BLaER1 (cell line): ENCODE measurements around the gene ARHGAP5.

Source experiments
- H3K27ac ChIP-seq: shearing (Covaris generic); formaldehyde crosslinking; 2 replicates; pipeline ENCODE4 v1.8.1; 2022
- H3K27me3 ChIP-seq: shearing (Covaris generic); formaldehyde crosslinking; 2 replicates; pipeline ENCODE4 v1.8.1; 2022
- H3K36me3 ChIP-seq: shearing (Covaris generic); formaldehyde crosslinking; 2 replicates; pipeline ENCODE4 v1.8.1; 2022
- H3K4me1 ChIP-seq: shearing (Covaris generic); formaldehyde crosslinking; 2 replicates; pipeline ENCODE4 v1.8.1; 2022
- H3K4me2 ChIP-seq: shearing (Covaris generic); formaldehyde crosslinking; 2 replicates; pipeline ENCODE4 v1.8.1; 2022
- H3K4me3 ChIP-seq: shearing (Covaris generic); formaldehyde crosslinking; 2 replicates; pipeline ENCODE4 v1.8.1; 2022
- H3K9ac ChIP-seq: shearing (Covaris generic); formaldehyde crosslinking; 2 replicates; pipeline ENCODE4 v1.8.1; 2022
- H3K9me3 ChIP-seq: shearing (Covaris generic); formaldehyde crosslinking; 2 replicates; pipeline ENCODE4 v1.8.1; 2022
- H4K20me1 ChIP-seq: shearing (Covaris generic); formaldehyde crosslinking; 2 replicates; pipeline ENCODE4 v1.8.1; 2022
- Cebpa-rat ChIP-seq: shearing (Covaris generic); IDR thresholded peaks from 2 replicates; pipeline ENCODE4 v1.8.1; 2022

The ARHGAP5 gene

DNA sequence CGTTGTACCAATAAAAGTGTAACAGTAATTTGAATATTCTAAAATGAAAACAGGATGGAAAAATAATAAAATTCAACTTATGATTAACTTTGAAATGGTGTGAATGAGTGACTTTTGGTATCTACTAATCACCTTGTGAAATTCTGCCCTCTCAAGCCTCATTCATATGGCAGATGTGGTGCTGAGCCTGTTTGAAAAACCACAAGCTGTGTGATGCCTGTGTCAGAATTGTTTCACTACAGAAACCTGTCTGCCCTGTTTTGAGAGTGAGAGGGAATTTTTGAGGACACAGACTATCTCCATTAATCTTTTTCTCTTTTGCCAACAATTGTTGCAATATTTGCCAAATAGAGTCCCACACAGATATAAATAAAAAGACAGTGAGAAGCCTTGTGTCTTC is 120.8 kb downstream of the ARHGAP5 start:
- H3K27ac ChIP-seq: no peak overlapping the region
- no peaks in the 10 kb centered on the region for H3K27me3 ChIP-seq
- H3K9me3 ChIP-seq: no peaks in the 10 kb centered on the region
- peaks cover 15% of the 10 kb centered on the region for H3K4me1 ChIP-seq
- TF ChIP-seq Cebpa-rat: no peak
- no peak overlapping the region for H3K4me3 ChIP-seq
- H3K4me2 ChIP-seq: no peak overlapping the region
- H3K9ac ChIP-seq: no peak overlapping the region
- H3K36me3 ChIP-seq: no peaks in the 10 kb centered on the region
- H4K20me1 ChIP-seq: no peaks in the 10 kb centered on the region

DNA sequence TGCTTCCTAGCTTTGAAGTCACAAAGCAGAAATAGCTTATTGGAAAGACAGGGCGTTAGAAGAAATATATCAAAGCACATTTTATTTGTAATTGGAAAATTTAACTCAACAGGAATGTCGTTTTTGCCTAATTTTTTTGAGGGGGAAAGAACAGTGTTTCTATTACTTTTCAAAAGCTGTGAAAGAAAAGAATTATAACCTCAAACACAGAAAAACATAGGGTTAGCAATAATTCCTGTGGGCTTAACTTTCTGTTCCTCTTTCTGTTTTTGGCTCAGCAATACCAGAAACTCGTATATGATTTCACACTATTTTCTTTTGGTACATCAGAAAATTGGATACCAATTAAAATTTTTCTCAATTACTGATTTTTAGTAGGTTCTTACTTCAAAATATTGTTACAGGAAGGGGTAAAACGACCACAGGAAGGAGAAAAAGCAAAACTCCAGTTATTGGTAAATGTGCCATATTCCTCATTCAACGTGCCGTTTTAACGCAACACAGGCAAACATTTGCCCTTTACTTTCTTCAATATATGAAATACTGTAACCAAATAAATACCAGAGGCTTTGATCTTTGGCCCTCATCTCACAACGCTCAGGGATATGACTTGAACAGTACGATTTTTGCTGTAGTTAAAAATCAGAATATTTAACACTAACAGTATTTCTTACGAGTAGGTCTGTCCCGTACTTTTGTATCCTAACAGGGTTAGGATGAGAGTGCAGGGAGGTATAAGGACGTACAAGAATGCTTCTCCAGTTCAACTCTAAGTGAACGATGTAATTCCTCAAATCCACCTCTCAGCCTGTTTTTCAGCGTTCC is 123.5 kb downstream of the ARHGAP5 start:
- H4K20me1 ChIP-seq: no peaks in the 10 kb centered on the region
- no peaks in the 10 kb centered on the region for H3K9me3 ChIP-seq
- H3K9ac ChIP-seq: peak overlapping the region; percentile 94
- peak overlapping the region; percentile 80 for H3K4me3 ChIP-seq
- no peaks in the 10 kb centered on the region for H3K36me3 ChIP-seq
- H3K4me1 ChIP-seq: peaks cover 22% of the 10 kb centered on the region
- H3K27me3 ChIP-seq: no peaks in the 10 kb centered on the region
- no peak overlapping the region for H3K27ac ChIP-seq
- TF ChIP-seq Cebpa-rat: no peak
- peak overlapping the region; percentile 89 for H3K4me2 ChIP-seq

DNA sequence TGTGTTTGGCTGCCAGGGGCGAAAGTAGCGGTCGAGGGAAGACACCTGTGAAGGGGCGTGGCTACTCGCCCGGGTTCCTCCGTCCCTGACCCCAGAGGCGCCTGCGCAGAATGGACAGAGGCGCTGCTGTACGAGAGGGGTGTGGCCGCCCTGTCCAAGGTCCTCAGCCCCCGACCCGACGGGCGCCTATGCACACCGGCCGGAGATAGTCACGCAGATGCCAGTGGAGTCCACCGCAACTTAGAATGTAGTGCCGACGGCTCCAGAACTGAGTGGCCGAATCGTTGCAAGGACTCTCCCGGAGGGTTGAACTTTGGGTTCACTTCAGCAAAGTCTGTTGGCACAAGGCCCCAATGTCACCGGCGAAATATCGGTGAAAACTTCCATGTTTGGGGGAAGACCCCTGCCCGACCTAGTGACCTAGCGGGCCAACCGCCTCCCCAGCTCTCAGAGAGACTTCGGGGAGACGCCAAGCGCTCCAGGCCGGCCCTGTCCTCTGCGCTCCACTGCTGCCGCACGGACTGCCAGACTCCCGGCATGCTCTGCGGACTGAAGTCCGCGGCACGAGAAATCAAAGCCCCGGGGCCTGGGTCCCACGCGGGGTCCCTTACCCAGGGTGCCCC is 124.2 kb downstream of the ARHGAP5 start:
- no peaks in the 10 kb centered on the region for H3K9me3 ChIP-seq
- H3K4me1 ChIP-seq: peaks cover 22% of the 10 kb centered on the region
- H3K9ac ChIP-seq: peak overlapping the region; percentile 94
- H4K20me1 ChIP-seq: no peaks in the 10 kb centered on the region
- no peaks in the 10 kb centered on the region for H3K36me3 ChIP-seq
- peak overlapping the region; percentile 71; the same call in 1 of the 2 replicates for H3K27ac ChIP-seq
- no peaks in the 10 kb centered on the region for H3K27me3 ChIP-seq
- H3K4me2 ChIP-seq: peak overlapping the region; percentile 89
- H3K4me3 ChIP-seq: peak overlapping the region; percentile 80
- no peak for TF ChIP-seq Cebpa-rat

DNA sequence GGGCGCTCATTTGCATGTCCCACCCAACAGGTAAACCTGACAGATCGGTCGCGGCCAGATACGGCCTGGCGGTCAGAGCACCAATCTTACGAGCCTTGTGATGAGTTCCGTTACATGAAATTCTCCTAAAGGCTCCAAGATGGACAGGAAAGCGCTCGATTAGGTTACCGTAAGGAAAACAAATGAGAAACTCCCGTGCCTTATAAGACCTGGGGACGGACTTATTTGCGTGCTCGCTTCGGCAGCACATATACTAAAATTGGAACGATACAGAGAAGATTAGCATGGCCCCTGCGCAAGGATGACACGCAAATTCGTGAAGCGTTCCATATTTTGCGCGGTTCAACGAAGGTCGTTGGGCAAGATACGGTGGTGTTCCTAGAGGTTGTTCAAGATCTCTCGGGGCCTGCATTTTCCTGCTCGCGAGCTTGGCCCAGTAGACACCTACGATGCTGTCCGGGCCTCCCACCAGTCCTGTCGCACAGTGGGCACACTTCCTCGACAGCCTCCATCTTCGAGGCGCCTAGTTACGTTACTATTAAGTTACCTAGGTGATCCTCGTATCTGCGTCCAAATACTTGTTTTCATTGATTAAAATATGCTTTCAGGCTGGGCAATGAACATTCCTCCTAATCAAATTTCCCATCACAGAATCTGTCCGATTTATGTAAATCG is 124.8 kb downstream of the ARHGAP5 start, which contains the start of gene RNU6-7:
Gene RNU6-7, plus strand, starts transcription at position 230 of the 675 bp plus-strand sequence.
- TF ChIP-seq Cebpa-rat: no peak
- peaks cover 22% of the 10 kb centered on the region for H3K4me1 ChIP-seq

DNA sequence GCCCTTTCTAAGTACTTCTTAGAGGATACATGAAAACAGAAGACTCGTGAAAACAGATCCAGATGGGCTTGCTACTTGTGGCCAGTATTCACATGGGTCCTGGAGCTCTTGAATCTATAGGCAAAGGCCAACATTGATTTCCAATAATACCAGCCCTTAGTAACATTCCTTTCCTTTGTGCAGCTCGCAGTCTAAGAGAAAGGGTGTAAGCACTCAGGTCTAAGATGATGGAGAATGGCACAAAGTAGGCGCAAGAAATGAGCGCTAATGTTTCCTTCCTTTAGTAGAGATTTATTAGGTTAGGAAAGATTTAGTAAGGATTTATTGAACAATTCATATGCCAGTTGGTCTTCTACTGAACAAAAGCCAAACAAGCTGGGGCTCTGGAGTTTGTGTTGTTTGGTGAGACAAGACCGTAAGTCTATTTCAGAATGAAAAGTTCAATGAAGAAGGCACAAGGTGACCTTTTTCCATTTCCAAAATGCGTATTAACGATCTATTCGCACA is 125.4 kb downstream of the ARHGAP5 start:
- Histone ChIP-seq H3K9me3 (no peaks in the 10 kb centered on the region), H3K36me3 (no peaks in the 10 kb centered on the region), H3K4me2 (peak overlapping the region; percentile 89), H3K9ac (peak overlapping the region; percentile 94), H4K20me1 (no peaks in the 10 kb centered on the region), H3K27ac (peak overlapping the region; percentile 95; the same call in 1 of the 2 replicates), H3K4me3 (peak overlapping the region; percentile 80), H3K27me3 (no peaks in the 10 kb centered on the region), H3K4me1 (peaks cover 22% of the 10 kb centered on the region)
- no peak for TF ChIP-seq Cebpa-rat

More for the DNA sequence above, 124.8 kb downstream of the ARHGAP5 start, which contains the start of gene RNU6-7:
- Histone ChIP-seq H3K27me3 (no peaks in the 10 kb centered on the region), H4K20me1 (no peaks in the 10 kb centered on the region), H3K4me3 (peak within 1 kb of the TSS; percentile 80), H3K4me2 (peak within 1 kb of the TSS; percentile 89), H3K27ac (peak within 1 kb of the TSS; percentile 95; the same call in 1 of the 2 replicates), H3K36me3 (no peaks in the 10 kb centered on the region), H3K9ac (peak within 1 kb of the TSS; percentile 94), H3K9me3 (no peaks in the 10 kb centered on the region)

DNA sequence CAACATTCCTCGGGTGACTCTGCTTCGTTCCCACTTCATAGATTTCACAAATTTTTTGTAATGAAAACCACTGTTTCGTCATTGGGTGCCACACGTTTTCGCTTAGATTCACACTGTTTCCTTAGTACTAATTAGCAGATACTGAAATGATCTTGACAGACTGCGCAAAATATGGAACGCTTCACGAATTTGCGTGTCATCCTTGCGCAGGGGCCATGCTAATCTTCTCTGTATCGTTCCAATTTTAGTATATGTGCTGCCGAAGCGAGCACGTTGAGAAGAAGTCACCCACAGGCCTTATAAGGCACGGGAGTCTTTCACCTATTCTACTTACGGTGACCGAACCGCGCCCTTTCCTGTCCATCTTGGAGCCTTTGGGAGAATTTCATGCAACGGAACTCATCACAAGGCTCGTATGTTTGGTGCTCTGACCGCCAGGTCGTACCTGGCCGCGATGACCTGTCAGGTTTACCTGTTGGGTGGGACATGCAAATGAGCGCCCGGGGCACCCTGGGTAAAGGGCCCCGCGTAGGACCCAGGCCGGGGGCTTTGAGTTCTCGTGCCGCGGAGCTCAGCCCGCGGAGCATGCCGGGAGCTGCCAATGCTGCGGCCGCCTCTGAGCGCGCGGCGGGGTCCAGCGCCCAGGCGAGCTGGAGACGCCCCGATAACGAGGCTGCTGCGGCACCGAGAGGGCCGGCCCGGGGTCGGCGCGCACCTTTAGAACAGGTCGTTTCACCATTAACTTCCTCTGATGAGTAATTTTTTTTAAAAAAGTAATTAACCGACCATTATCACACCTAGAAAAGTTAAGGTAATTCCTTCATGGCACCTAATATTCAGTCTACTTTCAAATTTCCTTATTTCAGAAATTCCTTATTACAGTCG is 126.1 kb downstream of the ARHGAP5 start, which contains the start of gene RNU6-8:
Gene RNU6-8, minus strand, starts transcription at position 272 of the 885 bp plus-strand sequence.
- Histone ChIP-seq H3K27ac (peak within 1 kb of the TSS; percentile 95), H3K9me3 (no peaks in the 10 kb centered on the region), H3K4me3 (peak within 1 kb of the TSS; percentile 80), H3K4me2 (peak within 1 kb of the TSS; percentile 89), H4K20me1 (no peaks in the 10 kb centered on the region), H3K27me3 (no peaks in the 10 kb centered on the region), H3K9ac (peak within 1 kb of the TSS; percentile 94), H3K4me1 (peaks cover 22% of the 10 kb centered on the region), H3K36me3 (no peaks in the 10 kb centered on the region)
- TF ChIP-seq Cebpa-rat: no peak

DNA sequence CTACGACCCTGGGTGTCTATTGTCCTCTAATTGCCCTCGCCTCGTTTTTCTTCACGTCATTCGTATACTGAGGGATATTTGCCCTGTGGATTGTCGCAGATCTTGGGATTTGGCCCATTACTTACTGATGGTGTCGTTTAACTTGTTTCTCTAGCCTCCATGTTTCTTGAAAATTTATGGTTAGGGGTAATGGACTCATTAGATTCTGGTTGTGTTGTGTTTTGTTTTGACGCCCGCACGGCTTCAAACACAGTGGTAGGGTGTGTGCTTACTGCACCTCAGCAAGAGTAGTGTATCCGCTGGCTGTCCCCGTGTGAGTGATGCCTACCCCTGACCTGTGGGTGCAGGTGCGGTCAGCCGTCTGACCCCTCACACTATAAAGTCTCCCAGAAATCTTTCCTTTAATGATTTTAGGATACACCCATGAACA is 126.8 kb downstream of the ARHGAP5 start:
- Histone ChIP-seq H3K4me3 (peak overlapping the region; percentile 80), H3K27me3 (no peaks in the 10 kb centered on the region), H3K36me3 (no peaks in the 10 kb centered on the region), H4K20me1 (no peaks in the 10 kb centered on the region), H3K9ac (peak overlapping the region; percentile 94), H3K9me3 (no peaks in the 10 kb centered on the region), H3K27ac (peak overlapping the region; percentile 95; the same call in 1 of the 2 replicates), H3K4me2 (peak overlapping the region; percentile 89), H3K4me1 (peaks cover 22% of the 10 kb centered on the region)
- TF ChIP-seq Cebpa-rat: no peak

DNA sequence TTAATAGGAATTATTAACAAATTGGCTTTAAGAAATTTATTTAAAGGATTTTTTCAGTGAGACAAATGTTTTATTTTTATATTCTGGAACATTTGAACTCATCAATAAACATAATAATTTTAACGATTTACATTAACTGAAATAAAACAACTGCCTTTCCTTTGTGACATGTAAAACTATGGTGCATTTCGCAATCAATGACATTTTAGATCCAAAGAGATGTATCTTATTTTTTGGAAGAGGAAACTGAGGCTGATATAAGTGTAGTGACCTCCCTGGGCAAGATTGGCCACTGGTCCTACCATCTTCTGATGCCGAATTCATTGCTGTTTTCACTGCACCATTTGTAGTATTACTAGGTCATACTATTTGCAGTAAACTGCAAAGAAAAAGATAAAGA is 128.4 kb downstream of the ARHGAP5 start:
- Histone ChIP-seq H3K4me3 (no peak overlapping the region), H3K9ac (no peak overlapping the region), H3K9me3 (no peaks in the 10 kb centered on the region), H4K20me1 (no peaks in the 10 kb centered on the region), H3K36me3 (no peaks in the 10 kb centered on the region), H3K27me3 (no peaks in the 10 kb centered on the region), H3K4me2 (no peak overlapping the region), H3K27ac (no peak overlapping the region), H3K4me1 (peaks cover 16% of the 10 kb centered on the region)
- TF ChIP-seq Cebpa-rat: no peak; the same call in 1 of the 2 replicates
